ENCODE measurements around the gene TTC9C. TPM values are rescaled to one million over a fixed set of nuclear protein-coding genes. Genes with fewer than 3 reads are reported as not detected.
"Not testable (repeated sequence)": the region's sequence is repeated elsewhere in the genome, so short reads cannot be mapped to it uniquely, and the experiment has no call there.

The TTC9C gene
- total RNA-seq, 1 experiment from 2014 or later: 37.4 TPM

DNA sequence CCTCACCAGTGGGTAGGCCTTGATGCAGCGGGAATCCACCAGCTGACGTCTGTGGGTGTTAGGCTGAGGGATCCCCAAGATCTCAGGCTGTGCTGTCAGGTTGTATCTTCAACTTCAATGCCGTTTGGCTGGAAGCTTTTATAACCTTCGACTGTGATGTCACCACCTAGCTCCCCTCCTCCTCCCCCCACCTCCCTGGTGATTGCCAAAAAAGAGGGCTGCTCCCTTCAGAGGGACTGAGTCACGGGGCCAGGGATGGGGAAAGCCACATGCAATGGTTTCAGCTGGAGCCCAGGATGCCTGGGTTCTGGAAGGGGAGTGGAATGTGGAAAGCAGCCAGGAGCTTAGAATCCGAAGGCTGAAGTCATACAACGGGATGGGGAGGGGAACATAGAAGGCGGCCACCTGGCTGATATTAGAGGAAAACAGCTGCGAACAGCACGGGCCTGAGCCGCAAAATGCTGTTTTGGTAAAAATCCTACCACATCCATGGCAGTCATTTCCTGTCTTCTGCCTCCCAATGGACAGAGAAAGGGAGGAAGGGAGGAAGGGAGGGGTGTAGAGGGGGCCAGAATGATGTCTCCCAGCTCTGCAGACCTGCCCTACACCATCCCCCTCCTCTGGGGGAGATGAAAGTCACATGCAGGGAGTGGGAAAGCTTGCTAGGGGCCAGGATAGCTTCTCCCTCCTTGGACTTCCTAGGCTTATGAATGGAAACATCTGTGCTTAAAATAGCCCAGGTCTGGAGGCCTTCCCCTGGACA lies 38.7 kb upstream of the TTC9C start, which contains the start of gene LRRN4CL:
Gene LRRN4CL (minus strand): TSS at position 110 of the 763 bp plus-strand sequence. CDS start 1,022 bp downstream, outside the sequence.
- peak; percentile 27; the same call in 1 of the 2 replicates for ATAC-seq
- Histone ChIP-seq H3K4me1 (ENCODE audit: insufficient read depth, low read length) (no peaks in the 10 kb centered on the region), H3K9me3 (ENCODE audit: low read length) (no peaks in the 10 kb centered on the region), H3K4me2 (ENCODE audit: low read length) (no peak within 1 kb of the TSS), H3K27ac (ENCODE audit: low read length) (no peak within 1 kb of the TSS), H3K27me3 (ENCODE audit: low read length) (no peaks in the 10 kb centered on the region), H3K9me2 (replicated peaks; ENCODE audit: low read length) (no peaks in the 10 kb centered on the region), H3K36me3 (ENCODE audit: low read depth, low read length) (peaks cover 23% of the 10 kb centered on the region), H3K79me2 (ENCODE audit: low read length) (no peaks in the 10 kb centered on the region), H4K20me1 (ENCODE audit: low read length) (no peaks in the 10 kb centered on the region), H3F3A (ENCODE audit: low read length, unreplicated experiment) (peaks cover 3% of the 10 kb centered on the region), H3K9ac (ENCODE audit: low read length) (no peak within 1 kb of the TSS), H2AFZ (ENCODE audit: low read length) (no peak within 1 kb of the TSS), H3K4me3 (ENCODE audit: low read length) (no peak within 1 kb of the TSS)
- no peak for TF ChIP-seq EZH2phosphoT487 (IDR thresholded peaks at IDR 0.05; ENCODE audit: borderline replicate concordance, low read length)
- TF ChIP-seq EZH2 (IDR thresholded peaks at IDR 0.05; ENCODE audit: low read length, unreplicated experiment): no peak
- no peak for TF ChIP-seq CTCF (conservative IDR thresholded peaks at IDR 0.05; ENCODE audit: low read depth, low read length)
- no TSS peak for BruUV-seq (replicated peaks)
- intact Hi-C loops (cut with micrococcal nuclease): loop anchor here (10.0 kb wide), 1 partner anchor 295 kb away; no protein-coding TSS in a partner anchor
- ChIA-PET CTCF (no interaction called here), POLR2A (ENCODE audit: unreplicated experiment) (interaction anchor here (0.6 kb wide), 1 partner anchor 150 kb away, joined by 6 read pairs; no protein-coding TSS in a partner anchor)
- no peak for DNase-seq

- H4K20me1 ChIP-seq (ENCODE audit: low read length); H3K27me3 ChIP-seq (ENCODE audit: low read length); H3K27ac ChIP-seq (ENCODE audit: low read length); H3K9me3 ChIP-seq (ENCODE audit: low read length); BruUV-seq (replicated peaks); H3K9ac ChIP-seq (ENCODE audit: low read length); POLR2A ChIA-PET (ENCODE audit: unreplicated experiment); DNase-seq; H3K9me2 ChIP-seq (replicated peaks; ENCODE audit: low read length); H3K79me2 ChIP-seq (ENCODE audit: low read length); H3F3A ChIP-seq (ENCODE audit: low read length, unreplicated experiment); ATAC-seq; H3K4me3 ChIP-seq (ENCODE audit: low read length); H3K4me2 ChIP-seq (ENCODE audit: low read length); H3K4me1 ChIP-seq (ENCODE audit: insufficient read depth, low read length); H2AFZ ChIP-seq (ENCODE audit: low read length): not testable (repeated sequence)
- intact Hi-C loops (cut with micrococcal nuclease): loop anchor here (1.0 to 10.0 kb wide), 2 partner anchors 12 to 299 kb away; no protein-coding TSS in a partner anchor
- CTCF ChIA-PET: interaction anchor here (2.5 kb wide), 1 partner anchor 12 kb away, joined by 12 read pairs; no protein-coding TSS in a partner anchor
- peaks cover 23% of the 10 kb centered on the region for H3K36me3 ChIP-seq (ENCODE audit: low read depth, low read length)
Observed at GRCh38 chr11:62693624-62694023, 34.7 kb upstream of the TTC9C start.

GRCh38 chr11:62694455-62695167 lies 33.7 kb upstream of the TTC9C start:
- Histone ChIP-seq H3K36me3 (ENCODE audit: low read depth, low read length) (peaks cover 23% of the 10 kb centered on the region), H3K79me2 (ENCODE audit: low read length) (no peaks in the 10 kb centered on the region), H3K9ac (ENCODE audit: low read length) (no peak overlapping the region), H3K9me2 (replicated peaks; ENCODE audit: low read length) (no peaks in the 10 kb centered on the region), H3K4me1 (ENCODE audit: insufficient read depth, low read length) (no peaks in the 10 kb centered on the region), H2AFZ (ENCODE audit: low read length) (no peak overlapping the region), H3K27me3 (ENCODE audit: low read length) (no peaks in the 10 kb centered on the region), H4K20me1 (ENCODE audit: low read length) (no peaks in the 10 kb centered on the region), H3K9me3 (ENCODE audit: low read length) (no peaks in the 10 kb centered on the region), H3F3A (ENCODE audit: low read length, unreplicated experiment) (peaks cover 3% of the 10 kb centered on the region), H3K27ac (ENCODE audit: low read length) (no peak overlapping the region), H3K4me3 (ENCODE audit: low read length) (no peak overlapping the region), H3K4me2 (ENCODE audit: low read length) (no peak overlapping the region)
- ChIA-PET POLR2A (ENCODE audit: unreplicated experiment) (no interaction called here), CTCF (interaction anchor here (0.7 to 2.5 kb wide), 3 partner anchors 11 to 22 kb away, joined by 4 to 12 read pairs (median 4); no protein-coding TSS in a partner anchor)
- TF ChIP-seq CTCF (conservative IDR thresholded peaks at IDR 0.05; ENCODE audit: low read depth, low read length): peak; percentile 95
- no peak for TF ChIP-seq EZH2 (IDR thresholded peaks at IDR 0.05; ENCODE audit: low read length, unreplicated experiment)
- TF ChIP-seq EZH2phosphoT487 (IDR thresholded peaks at IDR 0.05; ENCODE audit: borderline replicate concordance, low read length): no peak
- ATAC-seq (peak; percentile 95), DNase-seq (peak; percentile 80)
- intact Hi-C loops (cut with micrococcal nuclease): loop anchor here (1.0 to 10.0 kb wide), 2 partner anchors 13 to 300 kb away; no protein-coding TSS in a partner anchor
- no TSS peak for BruUV-seq (replicated peaks)

Data from PC-3 (cell line).